Measurements from ENCODE around the gene CENPC. TPM values are rescaled to one million over a fixed set of nuclear protein-coding genes. Genes with fewer than 3 reads are reported as not detected.
A peak's percentile ranks its signal among the peaks of the same experiment; 100 is the strongest.

Gene CENPC, protein sequence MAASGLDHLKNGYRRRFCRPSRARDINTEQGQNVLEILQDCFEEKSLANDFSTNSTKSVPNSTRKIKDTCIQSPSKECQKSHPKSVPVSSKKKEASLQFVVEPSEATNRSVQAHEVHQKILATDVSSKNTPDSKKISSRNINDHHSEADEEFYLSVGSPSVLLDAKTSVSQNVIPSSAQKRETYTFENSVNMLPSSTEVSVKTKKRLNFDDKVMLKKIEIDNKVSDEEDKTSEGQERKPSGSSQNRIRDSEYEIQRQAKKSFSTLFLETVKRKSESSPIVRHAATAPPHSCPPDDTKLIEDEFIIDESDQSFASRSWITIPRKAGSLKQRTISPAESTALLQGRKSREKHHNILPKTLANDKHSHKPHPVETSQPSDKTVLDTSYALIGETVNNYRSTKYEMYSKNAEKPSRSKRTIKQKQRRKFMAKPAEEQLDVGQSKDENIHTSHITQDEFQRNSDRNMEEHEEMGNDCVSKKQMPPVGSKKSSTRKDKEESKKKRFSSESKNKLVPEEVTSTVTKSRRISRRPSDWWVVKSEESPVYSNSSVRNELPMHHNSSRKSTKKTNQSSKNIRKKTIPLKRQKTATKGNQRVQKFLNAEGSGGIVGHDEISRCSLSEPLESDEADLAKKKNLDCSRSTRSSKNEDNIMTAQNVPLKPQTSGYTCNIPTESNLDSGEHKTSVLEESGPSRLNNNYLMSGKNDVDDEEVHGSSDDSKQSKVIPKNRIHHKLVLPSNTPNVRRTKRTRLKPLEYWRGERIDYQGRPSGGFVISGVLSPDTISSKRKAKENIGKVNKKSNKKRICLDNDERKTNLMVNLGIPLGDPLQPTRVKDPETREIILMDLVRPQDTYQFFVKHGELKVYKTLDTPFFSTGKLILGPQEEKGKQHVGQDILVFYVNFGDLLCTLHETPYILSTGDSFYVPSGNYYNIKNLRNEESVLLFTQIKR
- 9.0 TPM for total RNA-seq
- long read RNA-seq, full-length matches to known transcripts: 2 of 3 reads
- long read RNA-seq, partial matches to known transcripts: 1 of 3 reads
- long read RNA-seq, other reads (novel, unspliced or antisense): 0 of 3 reads

DNA sequence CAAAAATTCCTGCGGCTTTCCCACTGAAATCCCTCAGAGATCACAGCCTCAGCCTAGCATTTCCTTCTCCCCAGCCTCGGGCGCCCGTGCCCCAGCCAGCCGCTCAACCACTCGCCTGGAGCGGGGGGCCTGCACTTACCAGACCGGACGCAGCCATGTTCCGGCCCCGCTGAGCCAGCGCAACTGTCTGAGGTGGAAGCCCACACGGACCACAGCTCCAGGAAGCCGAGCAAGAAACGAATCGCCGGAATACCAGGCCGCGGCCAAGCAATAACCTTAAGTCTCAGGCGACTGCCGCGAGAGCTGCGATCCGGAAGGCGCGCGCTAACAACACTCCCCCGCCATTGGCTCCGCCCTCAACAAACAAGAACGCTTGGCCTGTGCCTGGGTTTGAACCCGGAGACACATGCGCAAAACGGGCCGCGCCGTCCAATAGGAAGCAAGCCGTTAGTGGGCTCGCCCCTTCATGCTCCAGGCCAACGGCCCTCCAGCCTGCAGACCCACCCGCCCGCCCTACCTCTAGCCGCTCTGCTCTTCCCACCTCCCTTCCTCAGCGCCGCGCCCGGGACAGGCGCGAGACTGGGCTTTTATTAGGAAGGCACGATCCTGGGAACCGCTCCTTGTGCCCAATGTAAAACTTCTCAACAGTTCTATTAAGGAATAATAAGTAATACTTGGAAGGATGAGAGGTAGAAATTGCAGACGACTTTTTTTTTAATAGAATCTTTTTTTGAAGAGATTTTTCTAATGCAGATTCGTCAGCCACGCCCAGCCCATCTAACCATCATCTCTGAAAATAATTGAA lies at the start of gene CENPC:
CENPC (minus strand) TSS at position 305 of the 805 bp plus-strand sequence; CDS start at position 157, 148 bp downstream.
- no peaks in the 10 kb centered on the region for H3K27me3 ChIP-seq (ENCODE audit: low read depth)
- H3K36me3 ChIP-seq: peaks cover 5% of the 10 kb centered on the region
- H3K27ac ChIP-seq (replicated peaks): peak within 1 kb of the TSS; percentile 94
- peak; percentile 98 for DNase-seq
- no peaks in the 10 kb centered on the region for H3K9me3 ChIP-seq (replicated peaks)
- H3K4me1 ChIP-seq: peaks cover 42% of the 10 kb centered on the region
- peak within 1 kb of the TSS; percentile 92 for H3K4me3 ChIP-seq
- TF ChIP-seq, protein P1, sequence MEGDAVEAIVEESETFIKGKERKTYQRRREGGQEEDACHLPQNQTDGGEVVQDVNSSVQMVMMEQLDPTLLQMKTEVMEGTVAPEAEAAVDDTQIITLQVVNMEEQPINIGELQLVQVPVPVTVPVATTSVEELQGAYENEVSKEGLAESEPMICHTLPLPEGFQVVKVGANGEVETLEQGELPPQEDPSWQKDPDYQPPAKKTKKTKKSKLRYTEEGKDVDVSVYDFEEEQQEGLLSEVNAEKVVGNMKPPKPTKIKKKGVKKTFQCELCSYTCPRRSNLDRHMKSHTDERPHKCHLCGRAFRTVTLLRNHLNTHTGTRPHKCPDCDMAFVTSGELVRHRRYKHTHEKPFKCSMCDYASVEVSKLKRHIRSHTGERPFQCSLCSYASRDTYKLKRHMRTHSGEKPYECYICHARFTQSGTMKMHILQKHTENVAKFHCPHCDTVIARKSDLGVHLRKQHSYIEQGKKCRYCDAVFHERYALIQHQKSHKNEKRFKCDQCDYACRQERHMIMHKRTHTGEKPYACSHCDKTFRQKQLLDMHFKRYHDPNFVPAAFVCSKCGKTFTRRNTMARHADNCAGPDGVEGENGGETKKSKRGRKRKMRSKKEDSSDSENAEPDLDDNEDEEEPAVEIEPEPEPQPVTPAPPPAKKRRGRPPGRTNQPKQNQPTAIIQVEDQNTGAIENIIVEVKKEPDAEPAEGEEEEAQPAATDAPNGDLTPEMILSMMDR (IDR thresholded peaks at IDR 0.05; ENCODE audit: borderline replicate concordance): no peak
- intact Hi-C loops (cut with micrococcal nuclease): no loop called here

DNA sequence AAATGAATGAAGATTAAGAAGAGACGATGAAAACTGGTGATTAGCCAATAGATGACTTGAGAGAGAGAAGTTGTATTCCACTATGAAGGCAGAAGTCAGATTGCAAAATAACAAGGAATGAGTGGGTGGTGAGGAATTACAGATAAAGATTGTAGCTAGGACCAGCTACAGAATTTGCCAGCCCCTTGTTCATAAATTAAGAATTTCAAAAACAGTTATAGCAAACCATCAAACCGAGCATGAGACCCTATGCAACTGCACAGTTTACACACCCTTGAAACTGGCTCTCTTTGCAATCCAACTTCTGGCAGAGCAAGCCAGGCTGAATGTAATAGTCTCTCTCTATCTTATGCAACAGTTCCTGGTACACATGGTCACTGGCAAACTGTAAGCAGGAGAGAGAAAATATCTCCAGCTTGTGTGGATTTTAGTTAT lies 48.5 kb upstream of the CENPC start:
- Histone ChIP-seq H3K4me1 (peaks cover 2% of the 10 kb centered on the region), H3K27ac (replicated peaks) (peak overlapping the region; percentile 28), H3K9me3 (replicated peaks) (no peaks in the 10 kb centered on the region), H3K27me3 (ENCODE audit: low read depth) (no peaks in the 10 kb centered on the region), H3K4me3 (no peak overlapping the region), H3K36me3 (no peaks in the 10 kb centered on the region)
- DNase-seq: no peak
- TF ChIP-seq, protein P1 (IDR thresholded peaks at IDR 0.05; ENCODE audit: borderline replicate concordance): no peak
- intact Hi-C loops (cut with micrococcal nuclease): no loop called here

DNA sequence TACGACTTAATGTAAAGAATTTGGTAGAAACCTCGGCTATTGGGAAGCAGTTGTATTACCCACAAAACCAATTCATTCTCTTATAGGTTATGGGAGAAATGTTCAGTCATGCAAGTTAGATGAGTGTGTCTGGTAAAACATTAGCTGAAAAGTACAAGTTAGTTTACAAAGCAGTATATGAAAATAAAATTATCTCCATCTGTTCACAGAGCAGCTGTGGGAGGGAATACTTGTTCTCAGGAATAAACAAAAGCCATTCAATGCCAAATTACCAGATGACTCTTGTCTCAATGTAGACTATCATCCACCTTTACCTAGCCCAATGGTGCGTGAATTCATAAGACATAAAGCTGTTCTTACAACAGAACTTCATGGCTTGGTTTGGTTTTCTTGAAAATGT lies 41.9 kb upstream of the CENPC start:
- Histone ChIP-seq H3K9me3 (replicated peaks) (no peaks in the 10 kb centered on the region), H3K27me3 (ENCODE audit: low read depth) (no peaks in the 10 kb centered on the region), H3K4me3 (no peak overlapping the region), H3K4me1 (no peaks in the 10 kb centered on the region), H3K27ac (replicated peaks) (no peak overlapping the region), H3K36me3 (no peaks in the 10 kb centered on the region)
- TF ChIP-seq, protein P1 (IDR thresholded peaks at IDR 0.05; ENCODE audit: borderline replicate concordance): no peak
- intact Hi-C loops (cut with micrococcal nuclease): no loop called here
- DNase-seq: no peak

GRCh38 chr4:67584496-67584895 lies 39.2 kb upstream of the CENPC start:
- H3K27me3 ChIP-seq (ENCODE audit: low read depth): no peaks in the 10 kb centered on the region
- H3K4me1 ChIP-seq: no peaks in the 10 kb centered on the region
- no peak for DNase-seq
- H3K36me3 ChIP-seq: no peaks in the 10 kb centered on the region
- H3K27ac ChIP-seq (replicated peaks): no peak overlapping the region
- no peaks in the 10 kb centered on the region for H3K9me3 ChIP-seq (replicated peaks)
- intact Hi-C loops (cut with micrococcal nuclease): no loop called here
- no peak overlapping the region for H3K4me3 ChIP-seq
- TF ChIP-seq, protein P1 (IDR thresholded peaks at IDR 0.05; ENCODE audit: borderline replicate concordance): no peak

DNA sequence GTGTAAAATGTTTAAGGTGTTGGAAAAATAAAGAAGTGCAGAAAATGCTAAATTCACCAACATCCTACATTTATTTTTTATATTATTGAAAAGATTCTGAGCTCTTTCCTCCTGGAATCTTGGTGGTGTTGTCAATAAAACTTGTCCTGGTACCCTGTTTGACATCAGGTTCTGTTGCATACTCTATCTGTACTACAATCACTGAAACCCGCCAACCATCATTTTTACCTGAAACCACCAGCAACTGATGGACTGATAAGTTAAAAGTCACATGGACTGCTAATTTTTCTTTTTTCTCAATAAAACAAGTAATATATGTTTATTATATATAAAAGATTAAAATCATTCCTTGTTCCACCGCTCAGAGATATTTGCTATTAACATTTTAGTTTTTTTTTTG lies 36.6 kb upstream of the CENPC start:
- no peaks in the 10 kb centered on the region for H3K27me3 ChIP-seq (ENCODE audit: low read depth)
- no peaks in the 10 kb centered on the region for H3K4me1 ChIP-seq
- H3K27ac ChIP-seq (replicated peaks): no peak overlapping the region
- no peak for DNase-seq
- H3K9me3 ChIP-seq (replicated peaks): no peaks in the 10 kb centered on the region
- no peak overlapping the region for H3K4me3 ChIP-seq
- TF ChIP-seq, protein P1 (IDR thresholded peaks at IDR 0.05; ENCODE audit: borderline replicate concordance): no peak
- no peaks in the 10 kb centered on the region for H3K36me3 ChIP-seq
- intact Hi-C loops (cut with micrococcal nuclease): no loop called here

Measured in left ventricle myocardium inferior (tissue), 1 donor.